IMR-90 (cell line): Measurements from ENCODE around the gene PARD3. TPM values are rescaled to one million over a fixed set of nuclear protein-coding genes. Genes with fewer than 3 reads are reported as not detected.

Source experiments
- ATAC-seq: fragments of 200-7000 bp; cut with Tn5 transposase; 2 replicates; pipeline ENCODE4 v1.9.1; 2020; ENCODE audit warnings: low read depth, mild to moderate bottlenecking, moderate library complexity
- BruUV-seq: library from RNA; stranded (reverse); fragments of 400-500 nt; replicated peaks from 2 replicates; lab custom pipeline; 2021; lab: Mats Ljungman, UMichigan
- CTCF ChIA-PET: fragments of 300-600 bp; formaldehyde crosslinking; extraction: SDS; loops from one replicate; lab custom pipeline; 2021; ENCODE audit warnings: antibody characterized with exemption; lab: Yijun Ruan, JAX
- POLR2A ChIA-PET: fragments of 300-600 bp; sonication (Branson Sonifier 250); formaldehyde crosslinking; loops from one replicate; lab custom pipeline; 2022; ENCODE audit warnings: antibody characterized with exemption; ENCODE audit not compliant: unreplicated experiment; lab: Charles Lee
- DNase-seq: peaks from one replicate; pipeline ENCODE4 v3.0.0; 2013
- H2AFZ ChIP-seq: replicated peaks from 2 replicates; pipeline ENCODE3; 2013; ENCODE audit warnings: low read length, mild to moderate bottlenecking; ENCODE audit not compliant: poor library complexity
- H2AK5ac ChIP-seq: 2 replicates; pipeline ENCODE4 v1.6.1; 2013; ENCODE audit warnings: low read depth, low read length, inconsistent platforms
- H2AK9ac ChIP-seq: replicated peaks from 2 replicates; pipeline ENCODE3; 2013; ENCODE audit warnings: mild to moderate bottlenecking, low read depth, low read length, moderate library complexity; ENCODE audit not compliant: poor library complexity
- H2BK120ac ChIP-seq: 2 replicates; pipeline ENCODE4 v1.6.1; 2013; ENCODE audit warnings: low read depth, low read length, inconsistent platforms
- H2BK15ac ChIP-seq: 3 replicates; pipeline ENCODE4 v1.6.1; 2013; ENCODE audit warnings: low read depth, low read length, inconsistent platforms
- H2BK20ac ChIP-seq: 2 replicates; pipeline ENCODE4 v1.6.1; 2013; ENCODE audit warnings: low read depth, mild to moderate bottlenecking, inconsistent platforms, low read length, moderate library complexity
- H2BK5ac ChIP-seq: 2 replicates; pipeline ENCODE4 v1.6.1; 2013; ENCODE audit warnings: mild to moderate bottlenecking, low read depth, low read length, inconsistent platforms; ENCODE audit not compliant: poor library complexity, severe bottlenecking
- H3K14ac ChIP-seq: replicated peaks from 2 replicates; pipeline ENCODE4 v1.6.1; 2013; ENCODE audit warnings: low read depth, low read length, inconsistent platforms
- H3K18ac ChIP-seq: 2 replicates; pipeline ENCODE4 v1.6.1; 2013; ENCODE audit warnings: low read depth, low read length, control low read depth
- H3K23ac ChIP-seq: 2 replicates; pipeline ENCODE4 v1.6.1; 2013; ENCODE audit warnings: low read depth, low read length, inconsistent platforms
- H3K27ac ChIP-seq: 2 replicates; pipeline ENCODE4 v1.5.1; 2013; ENCODE audit warnings: mild to moderate bottlenecking, control low read depth, low read length; ENCODE audit not compliant: insufficient read depth
- H3K27me3 ChIP-seq: 2 replicates; pipeline ENCODE4 v1.6.1; 2013; ENCODE audit warnings: low read length; ENCODE audit not compliant: control insufficient read depth, insufficient read depth
- H3K36me3 ChIP-seq: 2 replicates; pipeline ENCODE4 v1.6.1; 2013; ENCODE audit warnings: low read length, mixed read lengths; ENCODE audit not compliant: control insufficient read depth, insufficient read depth
- H3K4ac ChIP-seq: 2 replicates; pipeline ENCODE4 v1.6.1; 2013; ENCODE audit warnings: low read depth, low read length, inconsistent platforms
- H3K4me1 ChIP-seq: 2 replicates; pipeline ENCODE4 v1.6.1; 2013; ENCODE audit warnings: low read length, mixed read lengths; ENCODE audit not compliant: control insufficient read depth, insufficient read depth
- H3K4me2 ChIP-seq: 2 replicates; pipeline ENCODE4 v1.6.1; 2013; ENCODE audit warnings: low read depth, mild to moderate bottlenecking, control low read depth, low read length, moderate library complexity
- H3K4me3 ChIP-seq: 2 replicates; pipeline ENCODE4 v1.5.1; 2013; ENCODE audit warnings: low read depth, mild to moderate bottlenecking, control low read depth, low read length, moderate library complexity; ENCODE audit not compliant: insufficient read depth
- H3K56ac ChIP-seq: 2 replicates; pipeline ENCODE4 v1.6.1; 2013; ENCODE audit warnings: low read length, inconsistent platforms; ENCODE audit not compliant: insufficient read depth; ENCODE audit errors: extremely low read depth
- H3K79me1 ChIP-seq, 2 experiments: 2 replicates each; pipeline ENCODE4 v1.6.1; 2013; ENCODE audit warnings: low read length in 2 of 2, inconsistent platforms in 1 of 2, low read depth in 1 of 2
- H3K9ac ChIP-seq: 2 replicates; pipeline ENCODE4 v1.6.1; 2013; ENCODE audit warnings: low read depth, low read length, control low read depth
- H3K9me1 ChIP-seq: 2 replicates; pipeline ENCODE4 v1.6.1; 2013; ENCODE audit warnings: low read length, inconsistent platforms; ENCODE audit not compliant: insufficient read depth
- H3K9me3 ChIP-seq: 2 replicates; pipeline ENCODE4 v1.6.1; 2013; ENCODE audit warnings: low read length; ENCODE audit not compliant: control insufficient read depth, insufficient read depth
- H4K20me1 ChIP-seq: 2 replicates; pipeline ENCODE4 v1.6.1; 2013; ENCODE audit warnings: low read length, inconsistent platforms; ENCODE audit not compliant: insufficient read depth
- H4K5ac ChIP-seq: 2 replicates; pipeline ENCODE4 v1.6.1; 2013; ENCODE audit warnings: mild to moderate bottlenecking, low read depth, low read length, control low read depth
- H4K8ac ChIP-seq, 2 experiments: 2 replicates each; pipeline ENCODE4 v1.6.1; 2013; ENCODE audit warnings: low read depth in 2 of 2, low read length in 2 of 2, control low read depth in 1 of 2, inconsistent platforms in 1 of 2
- H4K91ac ChIP-seq: 2 replicates; pipeline ENCODE4 v1.6.1; 2013; ENCODE audit warnings: low read depth, low read length, inconsistent platforms; ENCODE audit not compliant: insufficient read depth
- BHLHE40 ChIP-seq: fragments of 150-350 bp; IDR thresholded peaks from 2 replicates; pipeline ENCODE4 v1.6.1; 2016; ENCODE audit warnings: mild to moderate bottlenecking, low read depth, low read length
- CEBPB ChIP-seq: IDR thresholded peaks from 2 replicates; pipeline ENCODE4 v1.6.1; 2012; ENCODE audit warnings: low read depth, low read length, improper control_type of control experiment
- CHD1 ChIP-seq: IDR thresholded peaks from 2 replicates; pipeline ENCODE4 v1.6.1; 2012; ENCODE audit warnings: low read depth, low read length, improper control_type of control experiment
- CTCF ChIP-seq: conservative IDR thresholded peaks from 2 replicates; pipeline ENCODE4 v1.5.1; 2012; ENCODE audit warnings: mild to moderate bottlenecking, low read depth, low read length, improper control_type of control experiment
- FOS ChIP-seq: fragments of 150-350 bp; IDR thresholded peaks from 2 replicates; pipeline ENCODE4 v1.6.1; 2016; ENCODE audit warnings: low read depth, low read length
- MAFK ChIP-seq: IDR thresholded peaks from 2 replicates; pipeline ENCODE4 v1.6.1; 2012; ENCODE audit warnings: low read depth, low read length, improper control_type of control experiment
- MAZ ChIP-seq: IDR thresholded peaks from 2 replicates; pipeline ENCODE4 v1.6.1; 2012; ENCODE audit warnings: low read depth, mild to moderate bottlenecking, low read length, improper control_type of control experiment, moderate library complexity, borderline replicate concordance
- MXI1 ChIP-seq: IDR thresholded peaks from 2 replicates; pipeline ENCODE4 v1.6.1; 2012; ENCODE audit warnings: low read depth, mild to moderate bottlenecking, low read length, moderate library complexity, borderline replicate concordance
- NFE2L2 ChIP-seq: fragments of 150-350 bp; IDR thresholded peaks from 2 replicates; pipeline ENCODE4 v1.6.1; 2016; ENCODE audit warnings: low read depth, mild to moderate bottlenecking, low read length
- POLR2A ChIP-seq: IDR thresholded peaks from 2 replicates; pipeline ENCODE4 v1.6.1; 2012; ENCODE audit warnings: mild to moderate bottlenecking, low read depth, low read length
- RAD21 ChIP-seq: IDR thresholded peaks from 2 replicates; pipeline ENCODE4 v1.6.1; 2012; ENCODE audit warnings: low read length, improper control_type of control experiment
- RCOR1 ChIP-seq: IDR thresholded peaks from 2 replicates; pipeline ENCODE4 v1.6.1; 2012; ENCODE audit warnings: mild to moderate bottlenecking, low read length, improper control_type of control experiment; ENCODE audit not compliant: insufficient replicate concordance
- RFX5 ChIP-seq: IDR thresholded peaks from 2 replicates; pipeline ENCODE4 v1.8.0; 2012; ENCODE audit warnings: low read depth, mild to moderate bottlenecking, low read length, moderate library complexity
- SMC3 ChIP-seq: fragments of 150-350 bp; IDR thresholded peaks from 2 replicates; pipeline ENCODE4 v1.6.1; 2016; ENCODE audit warnings: low read depth, mild to moderate bottlenecking, antibody characterized with exemption, low read length, moderate library complexity
- USF2 ChIP-seq: fragments of 150-350 bp; IDR thresholded peaks from 2 replicates; pipeline ENCODE4 v1.6.1; 2017; ENCODE audit warnings: mild to moderate bottlenecking, antibody characterized with exemption, low read length, low read depth
- WGBS, 2 experiments: methylation state at CpG; one replicate each; pipeline versions ENCODE4 v1.1.5 to v1.1.7; 2013; ENCODE audit warnings: missing lambda C conversion rate in 2 of 2; ENCODE audit not compliant: insufficient read length in 1 of 2; ENCODE audit errors: extremely low coverage in 2 of 2; 5-methylcytosine and 5-hydroxymethylcytosine counted together
- dilution Hi-C: fragments of 300-500 bp; cut with HindIII; formaldehyde crosslinking; loops from one replicate; pipeline ENCODE4 v1.14.3; 2018; ENCODE audit warnings: low sequenced_read_pairs; ENCODE audit not compliant: unreplicated experiment
- in situ Hi-C: fragments of 300-500 bp; cut with MboI; formaldehyde crosslinking; loops from 3 replicates; pipeline ENCODE4 v1.14.3; 2019; ENCODE audit warnings: low sequenced_read_pairs, inconsistent platforms, mixed read lengths
- intact Hi-C: fragments of 100-400 bp; cut with micrococcal nuclease; formaldehyde crosslinking; loops from 2 replicates; pipeline ENCODE4 v1.10.0; 2022
- polyA plus RNA-seq, 3 experiments: library from polyadenylated mRNA; depleted of rRNA; stranded (reverse); fragments of >200 nt; gene quantifications; 2 replicates each; pipeline ENCODE4 v1.2.3, GENCODE V29; 2012; ENCODE audit warnings: low replicate concordance in 1 of 3
- total RNA-seq: library from RNA; depleted of rRNA; stranded (reverse); fragments of >200 nt; gene quantifications from 2 replicates; pipeline ENCODE4 v1.2.3, GENCODE V29; 2012
- TF ChIP-seq, protein P1 (sequence below): fragments of 150-350 bp; IDR thresholded peaks from 2 replicates; pipeline ENCODE4 v1.6.1; 2016; ENCODE audit warnings: low read depth, mild to moderate bottlenecking, low read length, moderate library complexity, borderline replicate concordance

PARD3 gene
- total and polyA plus RNA-seq, 2 of the 4 experiments (the other 2 are of a cell fraction), result 14.6 to 37.5 TPM

- H3K4me2 ChIP-seq, result no peak overlapping the region
- peaks cover 6% of the 10 kb centered on the region; the same call in 1 of the 2 replicates for H3K9me1 ChIP-seq
- peak overlapping the region; percentile 97 for H2AK5ac ChIP-seq
- H2BK5ac ChIP-seq, result peak overlapping the region; percentile 4
- TF ChIP-seq MAFK, result no peak
- TF ChIP-seq, protein P1, sequence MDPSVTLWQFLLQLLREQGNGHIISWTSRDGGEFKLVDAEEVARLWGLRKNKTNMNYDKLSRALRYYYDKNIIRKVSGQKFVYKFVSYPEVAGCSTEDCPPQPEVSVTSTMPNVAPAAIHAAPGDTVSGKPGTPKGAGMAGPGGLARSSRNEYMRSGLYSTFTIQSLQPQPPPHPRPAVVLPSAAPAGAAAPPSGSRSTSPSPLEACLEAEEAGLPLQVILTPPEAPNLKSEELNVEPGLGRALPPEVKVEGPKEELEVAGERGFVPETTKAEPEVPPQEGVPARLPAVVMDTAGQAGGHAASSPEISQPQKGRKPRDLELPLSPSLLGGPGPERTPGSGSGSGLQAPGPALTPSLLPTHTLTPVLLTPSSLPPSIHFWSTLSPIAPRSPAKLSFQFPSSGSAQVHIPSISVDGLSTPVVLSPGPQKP, result no peak
- TF ChIP-seq CTCF, result no peak
- no peak for TF ChIP-seq SMC3
- no peak for TF ChIP-seq CHD1
- TF ChIP-seq RFX5, result no peak
- TF ChIP-seq USF2, result no peak
- TF ChIP-seq CEBPB, result no peak
- TF ChIP-seq RAD21, result no peak
- TF ChIP-seq POLR2A, result no peak
- no peak for TF ChIP-seq MXI1
- no peak for TF ChIP-seq RCOR1
- TF ChIP-seq FOS, result no peak
- TF ChIP-seq BHLHE40, result no peak
- TF ChIP-seq NFE2L2, result no peak
- TF ChIP-seq MAZ, result no peak
- no peaks in the 10 kb centered on the region for H4K20me1 ChIP-seq
- H2AK9ac ChIP-seq, result peak overlapping the region; percentile 71
- H3K4me1 ChIP-seq, result peaks cover 4% of the 10 kb centered on the region; the same call in 1 of the 2 replicates
- H4K8ac ChIP-seq, result peak overlapping the region in 1 of 2 experiments; percentile 77; a peak in 2 of 4 replicates
- H4K91ac ChIP-seq, result peak overlapping the region; percentile 79
- H2BK20ac ChIP-seq, result peak overlapping the region; percentile 82
- no peak overlapping the region for H3K27ac ChIP-seq
- no TSS peak for BruUV-seq
- H3K9me3 ChIP-seq, result no peaks in the 10 kb centered on the region
- H3K4ac ChIP-seq, result peak overlapping the region; percentile 78
- ATAC-seq (no peak), DNase-seq (no peak)
- intact Hi-C loops, result no loop called here
- no peak overlapping the region for H3K9ac ChIP-seq
- ChIA-PET POLR2A (no interaction called here), CTCF (interaction anchor here (1.0 kb wide), 1 partner anchor 43 kb away, joined by 3 read pairs; no protein-coding TSS in a partner anchor)
- peak overlapping the region; percentile 96; the same call in 2 of the 3 replicates for H2BK15ac ChIP-seq
- H3K18ac ChIP-seq, result peak overlapping the region; percentile 27; the same call in 1 of the 2 replicates
- H3K14ac ChIP-seq, result peak overlapping the region; percentile 83
- peaks cover 0 to 22% of the 10 kb centered on the region in 2 experiments; a peak in 3 of 4 replicates for H3K79me1 ChIP-seq
- H3K27me3 ChIP-seq, result no peaks in the 10 kb centered on the region
- H4K5ac ChIP-seq, result peak overlapping the region; percentile 6; the same call in 1 of the 2 replicates
- no peak overlapping the region for H2AFZ ChIP-seq
- peak overlapping the region; percentile 80 for H2BK120ac ChIP-seq
- WGBS, 2 experiments, result no CpG with 5 or more reads among the region's 1 CpG
- in situ Hi-C loops, result no loop called here
- peak overlapping the region; percentile 17; the same call in 1 of the 2 replicates for H3K23ac ChIP-seq
- dilution Hi-C loops, result no loop called here
- no peaks in the 10 kb centered on the region for H3K36me3 ChIP-seq
- no peak overlapping the region for H3K56ac ChIP-seq
- no peak overlapping the region for H3K4me3 ChIP-seq
These were observed 259.4 kb downstream of the PARD3 start for GRCh38 chr10:34555653-34556052.
